HG03045 (cell line): ENCODE data around the gene RAB42.
"Not testable (repeated sequence)": the region's sequence is repeated elsewhere in the genome, so short reads cannot be mapped to it uniquely, and the experiment has no call there.

Experiments
- ATAC-seq: cut with Tn5 transposase; IDR thresholded peaks from one replicate; pipeline ENCODE4 v1.9.1; 2021; ENCODE audit warnings: mild to moderate bottlenecking, moderate library complexity; ENCODE audit not compliant: unreplicated experiment

Gene RAB42

DNA sequence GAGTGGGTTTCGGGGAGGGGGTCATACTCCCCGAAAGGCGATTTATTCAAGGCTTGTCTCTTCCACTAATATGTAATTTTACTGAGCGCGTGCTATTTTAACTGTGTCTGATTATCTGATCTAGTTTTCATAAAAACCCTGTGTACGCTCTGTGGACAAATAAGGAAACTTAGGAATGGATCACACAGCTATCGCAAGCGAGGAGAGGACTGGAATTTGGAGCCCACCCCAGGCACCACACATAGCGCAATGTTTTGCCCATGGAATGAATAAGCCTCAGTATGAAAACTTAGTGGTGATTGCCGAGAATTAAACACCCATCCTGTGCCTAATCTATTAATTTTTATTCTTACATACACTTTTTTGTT is 9.8 kb upstream of the RAB42 start:
- no peak for ATAC-seq

DNA sequence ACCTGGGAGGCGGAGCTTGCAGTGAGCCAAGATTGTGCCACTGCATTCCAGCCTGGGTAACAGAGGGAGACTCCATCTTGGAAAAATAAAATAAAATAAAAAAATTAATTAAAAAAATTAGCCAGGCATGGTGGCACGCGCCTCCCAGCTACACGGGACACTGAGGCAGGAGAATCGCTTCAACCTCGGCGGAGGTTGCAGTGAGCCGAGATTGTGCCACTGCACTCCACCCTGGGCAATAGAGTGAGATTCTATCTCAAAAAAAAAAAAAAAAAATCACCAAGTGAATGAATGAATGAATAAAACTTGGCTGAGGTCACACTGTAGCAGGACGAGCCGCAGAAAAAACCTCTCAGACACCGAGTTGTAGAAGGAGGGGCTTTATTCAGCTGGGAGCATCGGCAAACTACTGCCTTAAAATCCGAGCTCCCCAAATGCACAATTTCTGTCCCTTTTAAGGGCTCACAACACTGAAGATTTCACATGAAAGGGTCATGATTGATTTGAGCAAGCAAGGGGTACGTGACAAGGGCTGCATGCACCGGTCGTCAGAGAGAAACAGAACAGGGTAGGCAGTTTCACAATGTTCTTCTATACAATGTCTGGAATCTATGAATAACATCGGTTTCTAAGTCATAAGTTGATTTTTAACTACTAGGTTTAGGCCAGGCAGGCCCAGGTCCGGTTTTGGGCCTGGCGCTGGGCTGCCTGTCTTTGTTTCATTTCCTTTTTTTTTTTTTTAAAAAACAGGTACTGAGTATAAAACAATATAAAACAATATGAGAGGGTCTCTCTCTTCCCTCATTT is 5.3 kb upstream of the RAB42 start:
- ATAC-seq: not testable (repeated sequence)

DNA sequence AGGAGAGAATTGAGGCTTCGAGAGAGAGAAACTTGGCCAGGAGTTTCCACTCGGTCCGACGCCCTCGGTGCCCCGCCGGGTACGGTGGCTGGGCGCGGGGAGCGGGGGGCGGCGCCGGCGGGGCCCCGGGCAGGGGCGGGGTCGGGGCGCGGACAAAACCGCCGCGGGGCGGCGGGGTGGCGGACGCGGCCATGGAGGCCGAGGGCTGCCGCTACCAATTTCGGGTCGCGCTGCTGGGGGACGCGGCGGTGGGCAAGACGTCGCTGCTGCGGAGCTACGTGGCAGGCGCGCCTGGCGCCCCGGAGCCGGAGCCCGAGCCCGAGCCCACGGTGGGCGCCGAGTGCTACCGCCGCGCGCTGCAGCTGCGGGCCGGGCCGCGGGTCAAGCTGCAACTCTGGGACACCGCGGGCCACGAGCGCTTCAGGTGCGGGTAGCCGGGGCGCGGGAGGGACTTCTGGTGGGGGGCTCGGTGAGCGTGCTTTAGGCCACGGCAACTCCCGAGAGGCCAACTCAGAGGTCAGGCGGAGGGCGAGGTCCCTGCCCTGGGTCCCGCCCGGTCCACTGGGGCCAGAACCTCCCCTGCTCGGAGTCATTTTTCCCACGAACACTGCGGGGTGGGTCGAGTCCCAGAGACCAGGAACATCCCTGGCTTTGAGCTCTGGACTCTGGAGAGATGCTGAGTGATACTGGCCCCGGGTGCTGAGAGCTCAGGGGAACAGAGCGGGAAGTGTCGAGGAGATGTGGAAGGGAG is 431 bp downstream of the RAB42 start:
- no peak for ATAC-seq

DNA sequence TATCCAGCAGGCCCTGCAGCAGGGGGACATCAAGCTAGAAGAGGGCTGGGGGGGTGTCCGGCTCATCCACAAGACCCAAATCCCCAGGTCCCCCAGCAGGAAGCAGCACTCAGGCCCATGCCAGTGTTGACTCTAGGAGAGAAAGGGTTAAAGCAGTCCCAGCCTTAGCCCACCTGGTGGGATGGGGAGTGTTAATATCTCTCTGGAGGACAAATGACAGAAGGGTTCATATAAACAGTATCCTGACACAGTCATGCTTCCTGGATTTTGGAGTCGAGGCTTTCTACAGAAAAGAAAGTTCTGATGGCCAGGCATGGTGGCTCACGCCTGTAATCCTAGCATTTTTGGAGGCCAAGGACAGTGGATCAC is 1.9 kb downstream of the RAB42 start:
- ATAC-seq: not testable (repeated sequence)

DNA sequence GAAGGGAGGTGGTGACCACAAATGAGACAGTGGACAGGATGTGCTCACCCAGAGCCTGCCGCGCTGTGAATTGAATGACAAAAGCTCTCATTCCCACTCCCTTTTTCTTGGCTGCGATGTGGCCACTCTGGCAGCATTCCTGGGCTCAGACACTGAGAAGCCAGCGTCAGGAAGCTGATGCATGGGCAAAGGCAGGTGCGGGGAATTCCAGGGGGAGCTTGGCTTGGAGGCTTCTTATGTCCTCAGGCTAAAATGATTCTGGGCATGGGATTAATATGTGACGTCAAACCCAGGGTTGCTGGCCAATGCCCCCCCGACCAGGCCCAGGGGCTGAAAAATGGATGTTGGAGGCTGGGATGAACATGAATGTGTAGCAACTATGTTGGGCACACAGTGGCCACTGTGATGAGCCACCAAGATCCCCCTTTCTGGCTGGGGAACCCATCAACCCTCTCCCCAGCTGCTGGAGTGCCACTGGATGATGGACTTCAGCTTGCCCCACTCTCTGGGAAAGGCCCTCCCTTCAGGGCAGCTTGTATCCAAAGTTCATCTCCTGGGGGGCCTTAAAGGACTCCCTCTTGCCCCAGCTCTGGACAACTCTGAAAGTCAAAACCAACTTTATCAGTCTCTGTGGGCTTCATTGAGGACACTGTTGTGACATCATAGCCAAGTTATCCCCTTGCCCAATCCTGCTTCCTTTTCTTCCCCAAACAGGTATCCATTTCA is 2.8 kb downstream of the RAB42 start:
- ATAC-seq: not testable (repeated sequence)

DNA sequence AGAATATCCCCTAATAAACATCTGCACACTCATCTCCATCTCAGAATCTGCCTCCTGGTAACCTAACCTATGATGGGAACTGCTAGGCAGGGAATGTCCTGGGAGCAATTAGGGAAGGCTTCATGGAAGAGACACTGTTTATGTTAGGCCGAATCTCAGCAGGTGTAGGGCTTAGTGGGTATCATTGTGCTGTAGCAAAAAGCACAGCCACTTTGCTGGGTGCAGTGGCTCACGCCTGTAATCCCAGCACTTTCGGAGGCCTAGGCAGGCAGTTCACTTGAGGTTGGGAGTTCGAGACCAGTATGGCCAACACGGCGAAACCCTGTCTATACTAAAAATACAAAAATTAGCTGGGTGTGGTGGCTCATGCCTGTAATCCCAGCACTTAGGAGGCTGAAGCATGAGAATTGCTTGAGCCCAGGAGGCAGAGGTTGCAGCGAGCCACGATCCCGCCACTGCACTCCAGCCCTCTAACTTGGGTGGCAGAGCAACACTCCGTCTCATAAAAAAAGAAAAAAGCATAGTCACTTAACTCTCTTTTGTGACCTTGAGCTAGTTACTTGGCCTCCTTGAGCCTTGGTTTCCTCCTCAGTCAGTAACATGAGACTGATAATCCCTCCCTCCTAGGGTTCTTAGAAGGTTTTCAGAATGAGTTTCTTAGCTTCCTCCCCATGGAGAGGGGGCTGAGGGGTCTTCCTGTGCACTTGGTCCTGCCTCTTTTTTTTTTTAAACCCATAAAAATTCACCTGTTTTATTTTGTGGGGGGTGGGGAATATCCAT is 3.5 kb downstream of the RAB42 start:
- ATAC-seq: no peak

DNA sequence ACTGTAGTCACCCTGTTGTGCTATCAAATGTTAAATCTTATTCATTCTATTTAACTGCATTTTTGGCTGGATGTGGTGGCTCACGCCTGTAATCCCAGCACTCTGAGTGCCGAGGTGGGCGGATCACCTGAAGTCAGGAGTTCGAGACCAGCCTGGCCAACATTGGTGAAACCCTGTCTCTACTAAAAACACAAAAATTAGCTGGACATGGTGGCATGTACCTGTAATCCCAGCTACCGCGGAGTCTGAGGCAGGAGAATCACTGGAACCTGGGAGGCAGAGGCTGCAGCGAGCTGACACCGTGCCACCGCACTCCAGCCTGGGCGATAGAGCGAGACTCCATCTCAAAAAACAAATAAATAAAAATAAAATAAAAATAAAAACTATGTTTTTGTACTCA is 4.2 kb downstream of the RAB42 start:
- ATAC-seq: not testable (repeated sequence)

DNA sequence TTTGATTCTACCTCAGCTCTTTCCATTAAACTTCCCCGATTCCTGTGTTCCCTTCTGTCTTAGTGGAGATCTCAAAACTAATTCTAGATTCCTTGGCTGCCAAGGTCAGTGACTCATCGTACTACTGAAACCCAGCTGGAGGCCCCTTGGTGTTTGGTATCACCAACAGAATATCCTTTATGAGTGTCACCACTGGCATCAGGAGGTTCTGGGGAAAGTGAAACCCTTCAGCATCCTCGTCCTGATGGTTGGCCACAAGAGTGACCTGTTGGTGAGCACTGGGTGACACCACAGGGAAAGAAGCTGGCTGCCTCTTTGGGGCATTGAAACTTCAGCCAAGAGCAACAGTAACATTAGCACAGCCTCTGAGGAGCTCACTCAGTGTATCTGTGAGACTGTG is 9.6 kb downstream of the RAB42 start:
- no peak for ATAC-seq

DNA sequence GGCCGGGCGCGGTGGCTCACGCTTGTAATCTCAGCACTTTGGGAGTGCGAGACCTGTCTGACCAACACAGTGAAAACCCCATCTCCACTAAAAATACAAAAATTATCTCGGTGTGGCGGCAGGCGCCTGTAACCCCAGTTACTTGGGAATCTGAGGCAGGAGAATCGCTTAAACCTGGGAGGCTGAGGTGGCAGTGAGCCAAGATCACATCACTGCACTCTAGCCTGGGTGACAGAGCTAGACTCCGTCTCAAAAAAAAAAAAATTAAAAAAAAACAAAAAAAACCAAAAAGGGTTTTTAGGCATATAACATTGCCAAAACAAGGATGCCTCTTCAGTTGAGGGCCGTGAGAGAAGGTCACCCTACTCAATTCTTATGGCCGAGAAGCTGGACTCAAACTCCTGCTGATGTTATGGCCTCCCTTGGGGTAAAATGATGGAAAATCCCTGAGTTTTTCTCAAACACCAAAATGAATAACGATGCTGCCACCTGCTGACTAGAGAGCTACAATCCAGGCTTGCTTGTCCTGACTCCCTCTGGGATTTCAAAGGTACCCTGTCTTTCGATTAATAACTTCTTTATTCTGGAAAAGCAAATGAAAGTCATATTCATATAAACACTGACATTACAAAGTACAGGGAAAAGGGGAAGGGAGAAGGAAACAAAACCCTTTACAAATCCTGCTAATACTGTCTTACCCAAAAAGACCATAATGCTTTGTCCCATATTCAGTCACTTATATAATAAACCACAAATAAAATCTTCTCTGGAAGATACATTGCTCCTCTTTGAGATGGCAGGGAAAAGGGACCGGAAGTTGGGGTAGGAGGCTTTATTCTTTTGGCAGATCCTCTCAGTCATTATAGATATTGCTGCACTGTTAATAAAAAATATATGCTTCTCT is 10.7 kb downstream of the RAB42 start:
- no peak for ATAC-seq

DNA sequence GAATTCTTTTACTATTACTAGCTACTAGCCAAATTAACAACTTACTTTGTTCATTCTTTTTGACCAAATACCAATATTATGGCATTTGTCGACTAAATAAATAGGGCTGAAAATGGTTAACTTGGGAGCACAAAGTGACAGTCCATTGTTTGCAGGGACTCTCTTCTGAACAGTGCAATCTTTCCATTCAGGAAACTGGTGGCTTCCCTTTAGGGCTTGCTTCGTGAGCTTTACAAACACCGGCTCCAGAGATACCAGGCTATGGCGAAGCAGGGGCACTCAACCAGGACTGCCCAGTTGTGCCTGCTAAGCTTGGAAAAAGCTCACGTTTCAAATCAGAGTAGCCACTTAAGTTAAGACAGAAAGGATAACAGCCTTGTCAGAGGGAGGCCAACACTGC is 12.3 kb downstream of the RAB42 start:
- no peak for ATAC-seq

DNA sequence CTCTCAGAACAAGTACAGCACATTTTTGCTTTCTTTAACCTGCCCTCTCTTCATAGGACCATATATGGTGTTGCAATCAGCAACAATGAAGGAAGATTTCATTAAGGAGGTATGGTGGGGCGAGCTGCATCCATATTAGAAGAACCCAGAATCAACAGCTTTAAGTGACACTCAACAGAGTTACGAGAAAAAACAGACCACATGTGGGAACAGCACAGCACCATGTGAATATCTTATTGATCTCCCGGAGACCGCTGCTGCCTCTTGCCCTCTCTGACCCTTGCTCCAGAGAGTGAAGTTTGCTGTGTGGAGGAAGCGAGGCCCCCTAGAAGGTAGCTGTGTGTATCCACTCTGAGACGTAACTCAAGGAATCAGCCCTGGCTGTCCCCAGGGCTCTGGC is 12.9 kb downstream of the RAB42 start:
- no peak for ATAC-seq

DNA sequence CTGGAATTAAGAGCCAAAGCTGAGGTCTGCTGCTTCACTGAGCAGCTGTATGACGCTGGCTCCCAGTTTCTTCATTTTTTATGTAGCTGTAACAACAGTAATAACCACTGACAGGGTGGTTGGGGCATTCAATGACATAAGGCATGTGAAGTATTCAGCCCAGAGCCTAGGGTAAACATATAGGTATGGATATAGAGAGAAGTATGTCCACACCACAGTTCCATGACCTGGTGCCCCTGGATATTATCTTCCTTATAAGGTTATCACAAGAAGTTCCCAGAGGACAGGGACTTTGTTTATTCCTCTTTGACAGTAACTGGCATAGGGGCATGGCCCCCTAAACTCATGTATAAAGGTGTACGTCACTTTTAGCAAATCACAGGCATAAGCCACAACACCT is 14.7 kb downstream of the RAB42 start:
- ATAC-seq: no peak

DNA sequence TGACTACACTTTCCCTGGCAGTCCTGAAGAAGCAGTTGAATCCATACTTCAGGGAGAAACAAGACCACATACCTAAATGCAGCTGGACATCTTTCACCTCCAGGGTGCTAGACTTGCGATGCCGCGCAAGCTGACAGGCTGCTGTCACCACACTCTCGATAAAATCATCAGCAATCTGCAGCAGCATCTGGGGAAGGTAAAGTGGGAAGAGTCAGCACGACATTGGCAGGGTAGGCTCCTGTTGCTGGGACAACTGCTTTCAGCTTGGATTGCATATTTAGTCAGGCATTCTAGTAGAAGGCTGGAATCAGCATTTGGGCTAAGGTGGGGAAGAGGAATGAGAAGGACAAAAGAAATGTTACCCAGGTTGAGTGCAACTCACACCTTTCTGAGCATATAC is 21.1 kb downstream of the RAB42 start:
- ATAC-seq: no peak

DNA sequence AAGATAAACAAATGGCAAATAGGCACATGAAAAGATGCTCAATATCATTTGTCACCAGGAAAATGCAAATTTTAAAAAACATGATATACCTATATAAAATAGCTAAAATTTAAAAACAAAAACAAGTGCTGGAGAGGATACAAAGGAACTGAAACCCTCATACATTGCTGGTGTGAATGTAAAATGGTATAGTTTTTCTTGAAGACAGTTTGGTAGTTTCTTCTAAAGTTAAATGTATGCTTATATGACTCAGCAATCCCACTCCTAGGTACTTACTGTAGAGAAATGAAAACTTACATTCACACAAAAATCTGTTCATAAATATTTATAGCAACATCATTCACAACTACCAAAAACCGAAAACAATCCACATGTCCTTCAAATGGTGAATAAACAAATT is 39.6 kb downstream of the RAB42 start:
- no peak for ATAC-seq

DNA sequence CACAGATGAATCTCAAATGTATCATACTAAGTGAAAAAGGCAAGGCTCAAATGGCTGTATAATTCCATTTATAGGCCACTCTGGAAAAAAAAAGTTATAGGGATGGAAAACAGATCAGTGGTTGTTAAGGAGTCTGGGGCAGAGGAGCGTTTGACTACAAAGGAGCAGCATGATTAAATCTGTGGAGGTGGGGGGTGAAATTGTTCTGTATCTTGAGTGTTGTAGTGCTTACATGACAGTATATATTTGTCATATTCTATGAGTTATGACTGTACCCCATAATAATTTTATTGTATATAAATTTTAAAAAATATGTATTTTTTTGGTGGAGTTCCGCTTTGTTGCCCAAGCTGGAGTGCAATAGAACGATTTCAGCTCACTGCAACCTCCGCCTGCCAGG is 40.5 kb downstream of the RAB42 start:
- no peak for ATAC-seq

DNA sequence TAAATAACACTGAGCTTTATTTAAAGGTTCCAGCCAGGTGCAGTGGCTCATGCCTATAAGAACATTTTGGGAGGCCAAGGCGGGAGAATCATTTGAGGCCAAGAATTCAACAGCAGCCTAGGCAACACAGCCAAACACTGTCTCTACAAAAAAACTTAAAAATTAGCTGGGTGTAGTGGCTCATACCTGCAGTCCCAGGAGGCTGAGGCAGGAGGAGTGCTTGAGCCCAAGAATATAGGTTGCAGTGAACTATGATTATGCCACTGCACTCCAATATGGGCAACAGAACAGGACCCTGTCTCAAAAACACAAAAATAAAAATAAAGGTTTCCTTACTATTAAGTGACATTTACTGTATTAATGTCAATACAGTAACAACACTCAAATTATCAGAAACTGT is 48.7 kb downstream of the RAB42 start:
- no peak for ATAC-seq

DNA sequence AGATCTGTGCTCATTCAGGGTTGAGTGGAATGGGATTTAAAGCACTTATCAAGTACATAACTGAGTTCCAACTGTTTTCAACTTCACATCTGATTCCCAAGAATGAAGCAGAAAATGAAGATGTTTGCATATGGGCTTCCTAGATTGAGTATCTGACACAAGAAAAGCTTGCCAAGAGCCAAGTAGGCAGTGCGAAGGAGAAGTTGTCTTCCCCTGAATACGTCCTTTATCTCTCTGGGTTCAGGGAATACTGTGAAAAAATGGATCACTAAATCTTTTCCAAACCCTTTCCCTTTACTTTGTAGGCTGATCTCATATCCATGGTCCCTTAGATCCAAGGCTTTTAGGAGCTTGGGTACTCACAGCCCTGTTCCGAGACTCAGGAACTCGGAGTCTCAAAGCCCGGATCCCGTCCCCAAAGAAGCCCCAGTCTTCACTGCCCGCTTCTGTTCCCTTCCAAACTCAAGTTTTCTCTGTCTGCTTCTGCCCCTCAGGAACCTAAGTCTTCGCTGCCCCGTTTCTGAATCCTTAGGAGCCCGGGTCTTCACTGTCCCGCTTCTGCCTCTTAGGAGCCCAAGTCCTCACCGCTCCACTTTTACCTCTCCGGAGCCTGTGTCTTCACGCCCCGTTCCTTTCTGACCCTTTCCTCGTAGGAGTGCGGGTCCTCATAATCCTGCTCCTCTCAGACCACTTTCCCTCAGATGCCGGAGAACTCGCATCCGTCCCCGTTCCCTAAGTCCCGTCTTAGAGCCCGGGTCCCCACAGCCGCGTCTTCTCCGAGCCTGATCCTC is 50.2 kb downstream of the RAB42 start:
- ATAC-seq: peak; percentile 20

DNA sequence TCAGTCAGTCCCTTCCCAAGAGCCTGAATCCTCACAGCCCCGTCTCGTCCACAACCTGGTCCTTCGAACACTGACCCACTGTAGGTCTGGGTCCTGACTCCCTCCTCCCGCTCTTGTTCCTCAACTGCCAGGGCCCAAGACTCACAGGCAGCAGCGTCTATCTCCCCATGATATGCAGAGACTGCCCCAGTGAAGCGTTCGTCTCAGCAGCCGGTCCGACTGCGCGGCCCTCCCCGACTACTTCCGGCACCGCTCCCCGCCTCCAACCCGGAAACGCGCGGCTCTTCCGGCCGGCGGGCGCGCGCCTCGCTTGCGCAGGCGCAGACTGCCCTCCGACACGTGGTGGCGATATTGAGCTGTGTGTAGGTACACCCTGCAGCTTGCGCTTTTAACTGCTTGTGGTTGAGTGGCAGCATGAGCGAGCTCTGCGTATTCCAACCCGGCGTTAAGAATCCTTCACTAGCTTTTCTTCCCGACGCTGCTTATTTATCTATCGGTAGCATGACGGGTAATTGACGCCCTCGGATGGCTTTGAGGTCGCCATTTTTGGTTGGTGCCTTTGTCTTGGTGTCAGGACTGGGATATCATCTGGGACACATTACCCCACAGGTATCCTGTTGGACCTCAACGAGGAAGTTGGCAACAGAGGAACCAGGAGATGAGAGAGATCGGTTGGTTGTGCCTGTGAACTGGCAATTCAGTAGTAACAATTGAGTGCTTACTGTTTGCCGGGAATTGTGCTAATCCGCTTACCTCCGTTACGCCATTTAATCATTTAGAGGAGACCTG is 51.0 kb downstream of the RAB42 start, which contains the start of gene TAF12:
TAF12 (minus strand) TSS at position 221 of the 789 bp plus-strand sequence. CDS start 20,986 bp downstream, outside the sequence.
- ATAC-seq: peak; percentile 82
